Activated naive CD4-positive, alpha-beta T cell treated with anti-CD3 and anti-CD28 coated beads, Interleukin-2, amount 50 U/mL, for 24 hours (primary cell): ENCODE measurements around the gene MAGEA12.
"Not testable (repeated sequence)": the region's sequence is repeated elsewhere in the genome, so short reads cannot be mapped to it uniquely, and the experiment has no call there.

ENCODE experiments used
- H3K27ac Mint-ChIP-seq: one replicate; pipeline ENCODE4 v1.8.0; 2021; ENCODE audit warnings: mild to moderate bottlenecking, mixed read lengths
- H3K27me3 Mint-ChIP-seq: one replicate; pipeline ENCODE4 v1.8.0; 2021; ENCODE audit warnings: mixed read lengths
- H3K36me3 Mint-ChIP-seq: one replicate; pipeline ENCODE4 v1.8.0; 2021; ENCODE audit warnings: mixed read lengths
- H3K4me1 Mint-ChIP-seq: one replicate; pipeline ENCODE4 v1.8.0; 2021; ENCODE audit warnings: mixed read lengths
- H3K4me3 Mint-ChIP-seq: one replicate; pipeline ENCODE4 v1.8.0; 2021; ENCODE audit warnings: mild to moderate bottlenecking, mixed read lengths
- H3K9me3 Mint-ChIP-seq: one replicate; pipeline ENCODE4 v1.8.0; 2021; ENCODE audit warnings: mixed read lengths

MAGEA12 gene, protein sequence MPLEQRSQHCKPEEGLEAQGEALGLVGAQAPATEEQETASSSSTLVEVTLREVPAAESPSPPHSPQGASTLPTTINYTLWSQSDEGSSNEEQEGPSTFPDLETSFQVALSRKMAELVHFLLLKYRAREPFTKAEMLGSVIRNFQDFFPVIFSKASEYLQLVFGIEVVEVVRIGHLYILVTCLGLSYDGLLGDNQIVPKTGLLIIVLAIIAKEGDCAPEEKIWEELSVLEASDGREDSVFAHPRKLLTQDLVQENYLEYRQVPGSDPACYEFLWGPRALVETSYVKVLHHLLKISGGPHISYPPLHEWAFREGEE

DNA sequence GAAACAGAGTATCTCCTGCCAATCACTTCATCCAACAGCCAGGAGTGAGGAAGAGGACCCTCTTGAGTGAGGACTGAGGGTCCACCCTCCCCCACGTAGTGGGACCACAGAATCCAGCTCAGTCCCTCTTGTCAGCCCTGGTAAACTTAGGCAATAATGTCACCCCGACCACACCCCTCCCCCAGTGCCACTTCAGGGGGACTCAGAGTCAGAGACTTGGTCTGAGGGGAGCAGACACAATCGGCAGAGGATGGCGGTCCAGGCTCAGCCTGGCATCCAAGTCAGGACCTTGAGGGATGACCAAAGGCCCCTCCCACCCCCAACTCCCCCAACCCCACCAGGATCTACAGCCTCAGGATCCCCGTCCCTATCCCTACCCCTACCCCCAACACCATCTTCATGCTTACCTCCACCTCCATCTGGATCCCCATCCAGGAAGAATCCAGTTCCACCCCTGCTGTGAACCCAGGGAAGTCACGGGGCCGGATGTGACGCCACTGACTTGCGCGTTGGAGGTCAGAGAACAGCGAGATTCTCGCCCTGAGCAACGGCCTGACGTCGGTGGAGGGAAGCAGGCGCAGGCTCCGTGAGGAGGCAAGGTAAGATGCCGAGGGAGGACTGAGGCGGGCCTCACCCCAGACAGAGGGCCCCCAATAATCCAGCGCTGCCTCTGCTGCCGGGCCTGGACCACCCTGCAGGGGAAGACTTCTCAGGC, at the start of gene MAGEA12, which contains the start of gene CSAG1:
MAGEA12 (plus strand) TSS at position 497 of the 715 bp plus-strand sequence. CDS start 2,405 bp downstream, outside the sequence.
CSAG1 (minus strand) TSS at position 461 of the 715 bp plus-strand sequence. CDS start 1,261 bp downstream, outside the sequence.
- Mint-ChIP-seq H3K9me3 (no peaks in the 10 kb centered on the region), H3K27ac (no peak within 1 kb of the TSS), H3K36me3 (no peaks in the 10 kb centered on the region), H3K27me3 (no peaks in the 10 kb centered on the region), H3K4me1 (no peaks in the 10 kb centered on the region), H3K4me3 (no peak within 1 kb of the TSS)

- not testable (repeated sequence) for H3K36me3 Mint-ChIP-seq, H3K4me1 Mint-ChIP-seq, H3K27me3 Mint-ChIP-seq, H3K9me3 Mint-ChIP-seq, H3K27ac Mint-ChIP-seq, H3K4me3 Mint-ChIP-seq
Observed at GRCh38 chrX:152697952-152698931, 35.3 kb upstream of the MAGEA12 start, which contains the start of gene MAGEA3. Gene MAGEA3 (plus strand): TSS chrX:152698794. CDS start chrX:152700833, 2,039 bp downstream.

- H3K36me3 Mint-ChIP-seq, H3K27me3 Mint-ChIP-seq, H3K27ac Mint-ChIP-seq, H3K4me1 Mint-ChIP-seq, H3K9me3 Mint-ChIP-seq, H3K4me3 Mint-ChIP-seq: not testable (repeated sequence)
Observed at GRCh38 chrX:152700390-152700789, 33.2 kb upstream of the MAGEA12 start.

GRCh38 chrX:152706500-152706899, 27.1 kb upstream of the MAGEA12 start:
- not testable (repeated sequence) for H3K4me3 Mint-ChIP-seq, H3K4me1 Mint-ChIP-seq, H3K27ac Mint-ChIP-seq, H3K36me3 Mint-ChIP-seq, H3K27me3 Mint-ChIP-seq, H3K9me3 Mint-ChIP-seq

- H3K4me1 Mint-ChIP-seq, H3K27ac Mint-ChIP-seq, H3K4me3 Mint-ChIP-seq, H3K27me3 Mint-ChIP-seq, H3K36me3 Mint-ChIP-seq, H3K9me3 Mint-ChIP-seq: not testable (repeated sequence)
Observed at GRCh38 chrX:152709173-152709572, 24.4 kb upstream of the MAGEA12 start, which contains the start of gene CSAG2. Gene CSAG2 (minus strand): TSS chrX:152709273. CDS start chrX:152709112, 161 bp downstream.

DNA sequence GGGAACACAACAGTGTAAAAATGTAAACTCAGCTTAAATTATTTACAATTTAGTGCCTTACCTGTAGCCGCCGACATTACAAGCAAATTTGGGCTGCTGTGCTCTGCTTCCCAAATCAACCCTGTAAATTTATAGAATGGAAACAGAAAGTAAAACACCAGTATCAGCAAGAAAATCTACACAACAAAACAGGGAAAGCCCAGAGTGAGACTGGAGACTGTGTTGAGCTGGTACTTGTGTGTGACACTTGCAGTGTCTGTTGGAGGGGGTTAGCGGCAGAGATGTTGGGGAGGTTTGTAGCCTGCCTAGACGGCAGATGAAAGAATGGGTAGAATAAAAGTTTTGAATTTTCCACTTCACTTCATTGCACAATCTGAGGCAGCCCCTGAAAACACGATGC, 20.4 kb upstream of the MAGEA12 start:
- not testable (repeated sequence) for H3K27me3 Mint-ChIP-seq, H3K36me3 Mint-ChIP-seq, H3K27ac Mint-ChIP-seq, H3K9me3 Mint-ChIP-seq, H3K4me3 Mint-ChIP-seq, H3K4me1 Mint-ChIP-seq

DNA sequence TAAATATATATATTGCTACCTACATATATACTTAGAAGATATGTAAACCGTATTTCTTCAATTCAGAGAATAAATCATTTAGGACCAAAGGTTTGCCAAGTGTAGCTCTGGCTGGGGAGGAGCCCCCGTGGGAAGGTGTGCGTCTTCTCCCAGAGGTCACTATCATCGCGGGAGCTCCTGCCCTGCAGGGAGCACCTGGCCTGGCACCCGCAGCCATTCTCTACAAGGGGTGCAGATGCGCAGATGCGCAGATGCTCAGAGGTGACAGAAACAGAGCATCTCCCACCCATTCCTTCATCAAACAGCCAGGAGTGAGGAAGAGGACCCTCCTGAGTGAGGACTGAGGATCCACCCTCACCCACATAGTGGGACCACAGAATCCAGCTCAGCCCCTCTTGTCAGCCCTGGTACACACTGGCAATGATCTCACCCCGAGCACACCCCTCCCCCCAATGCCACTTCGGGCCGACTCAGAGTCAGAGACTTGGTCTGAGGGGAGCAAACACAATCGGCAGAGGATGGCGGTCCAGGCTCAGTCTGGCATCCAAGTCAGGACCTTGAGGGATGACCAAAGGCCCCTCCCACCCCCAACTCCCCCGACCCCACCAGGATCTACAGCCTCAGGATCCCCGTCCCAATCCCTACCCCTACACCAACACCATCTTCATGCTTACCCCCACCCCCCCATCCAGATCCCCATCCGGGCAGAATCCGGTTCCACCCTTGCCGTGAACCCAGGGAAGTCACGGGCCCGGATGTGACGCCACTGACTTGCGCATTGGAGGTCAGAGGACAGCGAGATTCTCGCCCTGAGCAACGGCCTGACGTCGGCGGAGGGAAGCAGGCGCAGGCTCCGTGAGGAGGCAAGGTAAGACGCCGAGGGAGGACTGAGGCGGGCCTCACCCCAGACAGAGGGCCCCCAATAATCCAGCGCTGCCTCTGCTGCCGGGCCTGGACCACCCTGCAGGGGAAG, 19.5 kb upstream of the MAGEA12 start, which contains the start of gene MAGEA2B:
MAGEA2B (plus strand) TSS at position 814 of the 973 bp plus-strand sequence. CDS start 2,479 bp downstream, outside the sequence.
- not testable (repeated sequence) for H3K4me3 Mint-ChIP-seq, H3K27me3 Mint-ChIP-seq, H3K27ac Mint-ChIP-seq, H3K36me3 Mint-ChIP-seq, H3K9me3 Mint-ChIP-seq, H3K4me1 Mint-ChIP-seq

DNA sequence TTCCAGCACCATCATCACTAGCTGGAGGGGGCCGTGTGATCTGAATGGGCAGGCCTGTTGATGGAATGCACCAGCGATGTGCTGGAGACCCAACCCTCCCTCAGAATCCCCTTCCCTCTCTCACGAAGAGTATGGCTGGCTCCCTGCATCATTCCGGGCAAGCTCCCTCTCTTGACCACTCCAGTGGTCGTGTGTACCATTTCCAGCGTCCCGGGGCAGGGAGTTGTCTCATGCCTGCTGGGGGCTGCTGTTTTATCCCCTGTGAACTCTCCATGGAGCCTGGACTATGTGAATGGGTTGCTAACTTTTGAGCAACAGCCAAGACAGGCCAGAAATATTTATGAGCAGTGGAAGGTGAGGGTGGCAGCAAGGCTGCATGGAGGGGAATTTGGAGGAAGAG, 8.1 kb upstream of the MAGEA12 start:
- no peak overlapping the region for H3K4me3 Mint-ChIP-seq

GRCh38 chrX:152734143-152734858, 744 bp downstream of the MAGEA12 start:
- not testable (repeated sequence) for H3K27me3 Mint-ChIP-seq, H3K27ac Mint-ChIP-seq, H3K36me3 Mint-ChIP-seq, H3K9me3 Mint-ChIP-seq, H3K4me1 Mint-ChIP-seq, H3K4me3 Mint-ChIP-seq

More for the DNA sequence above, 8.1 kb upstream of the MAGEA12 start:
- Mint-ChIP-seq H3K27me3 (no peaks in the 10 kb centered on the region), H3K36me3 (no peaks in the 10 kb centered on the region), H3K4me1 (no peaks in the 10 kb centered on the region), H3K9me3 (no peaks in the 10 kb centered on the region), H3K27ac (no peak overlapping the region)

DNA sequence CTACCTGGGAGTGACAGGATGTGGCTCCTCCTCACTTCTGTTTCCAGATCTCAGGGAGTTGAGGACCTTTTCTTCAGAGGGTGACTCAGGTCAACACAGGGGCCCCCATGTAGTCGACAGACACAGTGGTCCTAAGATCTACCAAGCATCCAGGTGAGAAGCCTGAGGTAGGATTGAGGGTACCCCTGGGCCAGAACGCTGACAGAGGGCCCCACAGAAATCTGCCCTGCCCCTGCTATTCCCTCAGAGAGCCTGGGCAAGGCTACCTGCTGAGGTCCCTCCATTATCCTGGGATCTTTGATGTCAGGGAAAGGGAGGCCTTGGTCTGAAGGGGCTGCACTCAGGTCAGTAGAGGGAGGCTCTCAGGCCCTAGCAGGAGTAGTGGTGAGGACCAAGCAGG, 1.5 kb downstream of the MAGEA12 start:
- no peak overlapping the region for H3K4me3 Mint-ChIP-seq
- no peaks in the 10 kb centered on the region for H3K36me3 Mint-ChIP-seq
- H3K4me1 Mint-ChIP-seq, result no peaks in the 10 kb centered on the region
- H3K9me3 Mint-ChIP-seq, result no peaks in the 10 kb centered on the region
- H3K27ac Mint-ChIP-seq, result no peak overlapping the region
- H3K27me3 Mint-ChIP-seq, result no peaks in the 10 kb centered on the region

GRCh38 chrX:152735860-152736511, 2.4 kb downstream of the MAGEA12 start:
- Mint-ChIP-seq H3K27ac (no peak overlapping the region), H3K4me1 (no peaks in the 10 kb centered on the region), H3K36me3 (no peaks in the 10 kb centered on the region), H3K27me3 (no peaks in the 10 kb centered on the region), H3K9me3 (no peaks in the 10 kb centered on the region), H3K4me3 (no peak overlapping the region)

GRCh38 chrX:152736528-152736927, 3.0 kb downstream of the MAGEA12 start:
- H3K36me3 Mint-ChIP-seq, H3K27ac Mint-ChIP-seq, H3K9me3 Mint-ChIP-seq, H3K4me3 Mint-ChIP-seq, H3K4me1 Mint-ChIP-seq, H3K27me3 Mint-ChIP-seq: not testable (repeated sequence)

DNA sequence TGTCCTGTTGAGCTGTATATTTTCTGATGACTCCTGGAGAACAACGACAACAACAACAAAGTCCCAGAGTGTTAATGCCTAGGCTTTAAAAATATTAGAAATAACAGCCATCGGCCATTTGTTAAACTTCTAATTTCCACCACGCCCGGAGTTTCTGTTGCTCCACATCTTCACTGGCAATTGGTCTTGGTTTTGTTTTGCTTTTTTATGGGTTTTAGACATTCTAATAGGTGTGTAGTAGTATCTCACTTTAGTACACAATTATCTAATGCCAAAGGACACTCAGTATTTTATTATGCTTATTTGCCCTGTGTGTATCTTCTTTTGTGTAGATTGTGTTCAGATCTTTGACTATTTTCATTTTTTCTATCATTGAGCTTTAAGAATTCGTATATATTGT, 5.0 kb downstream of the MAGEA12 start:
- H3K36me3 Mint-ChIP-seq, result no peaks in the 10 kb centered on the region
- H3K4me1 Mint-ChIP-seq, result no peaks in the 10 kb centered on the region
- no peak overlapping the region for H3K27ac Mint-ChIP-seq
- H3K27me3 Mint-ChIP-seq, result no peaks in the 10 kb centered on the region
- H3K4me3 Mint-ChIP-seq, result no peak overlapping the region
- no peaks in the 10 kb centered on the region for H3K9me3 Mint-ChIP-seq
